ENCODE results near the gene MYH10. TPM values are rescaled to one million over a fixed set of nuclear protein-coding genes. Genes with fewer than 3 reads are reported as not detected.

Gene MYH10
- total RNA-seq, 1 experiment from 2014 or later: 251 TPM

- Histone ChIP-seq H4K20me1 (ENCODE audit: control insufficient read depth, insufficient read depth, insufficient read length) (no peaks in the 10 kb centered on the region), H3K79me1 (ENCODE audit: insufficient read depth, low read depth, low read length, poor library complexity, severe bottlenecking) (no peaks in the 10 kb centered on the region), H4K5ac (ENCODE audit: insufficient read length, low read depth, low read length) (no peak overlapping the region), H3K56ac (ENCODE audit: insufficient read length, low read depth, low read length) (no peak overlapping the region), H3K27ac (ENCODE audit: insufficient read length, low read depth, low read length) (no peak overlapping the region), H2BK120ac (ENCODE audit: low read depth, low read length, poor library complexity, severe bottlenecking) (no peak overlapping the region), H3K23ac (ENCODE audit: insufficient read length, low read depth, low read length) (no peak overlapping the region), H3K4ac (ENCODE audit: low read depth, low read length) (no peak overlapping the region), H3K23me2 (ENCODE audit: insufficient read length, low read depth, low read length, poor library complexity, severe bottlenecking) (no peaks in the 10 kb centered on the region), H4K91ac (ENCODE audit: insufficient read length, low read depth, low read length) (no peak overlapping the region), H3K18ac (ENCODE audit: insufficient read length, low read depth, low read length) (no peak overlapping the region), H3K9me3 (ENCODE audit: control insufficient read depth, low read depth, low read length) (no peaks in the 10 kb centered on the region), H3K9ac (ENCODE audit: extremely low read depth, insufficient read length, low read length) (no peak overlapping the region), H3K27me3 (ENCODE audit: insufficient read depth, low read length) (no peaks in the 10 kb centered on the region), H3K4me1 (ENCODE audit: insufficient read depth, low read length) (no peaks in the 10 kb centered on the region), H2BK12ac (ENCODE audit: insufficient read length, low read depth, low read length) (no peak overlapping the region), H2BK15ac (ENCODE audit: low read depth, low read length) (no peak overlapping the region), H3K4me2 (ENCODE audit: insufficient read depth, insufficient read length, low read length) (no peak overlapping the region), H3K79me2 (ENCODE audit: insufficient read depth, low read length) (0 out of 2 replicates have a peak, but pooled peaks cover 1% of the 10 kb centered on the region), H2AFZ (ENCODE audit: low read length) (no peak overlapping the region), H3T11ph (ENCODE audit: low read length) (no peak overlapping the region), H2BK20ac (ENCODE audit: low read depth, low read length, poor library complexity, severe bottlenecking) (no peak overlapping the region), H4K8ac (replicated peaks; ENCODE audit: insufficient read length, low read depth, low read length) (no peak overlapping the region), H2BK5ac (ENCODE audit: insufficient read length, low read length) (no peak overlapping the region), H2AK5ac (ENCODE audit: insufficient read length, low read length) (no peak overlapping the region), H3K14ac (ENCODE audit: insufficient read depth, low read length) (no peak overlapping the region)
- no CpG with 5 or more reads among the region's 7 CpGs for WGBS (ENCODE audit: extremely low coverage, insufficient read length, low lambda C conversion rate)
- H3K36me3 Mint-ChIP-seq (ENCODE audit: insufficient read depth in 1 of 3, low read depth in 3 of 3): peaks cover 23 to 72% (median 61%) of the 10 kb centered on the region in 3 experiments
- H3K9me3 Mint-ChIP-seq: no peaks in the 10 kb centered on the region
- no peak overlapping the region for H3K4me3 Mint-ChIP-seq
- no peak for TF ChIP-seq CTCF (conservative IDR thresholded peaks at IDR 0.05)
- H3K27me3 Mint-ChIP-seq (ENCODE audit: low read depth): no peaks in the 10 kb centered on the region
- no peak for DNase-seq
- 0 out of 7 replicates have a peak overlapping the region, but pooled peaks of 1 of the 3 experiments have one; percentile 76 for H3K27ac Mint-ChIP-seq
- H3K4me1 Mint-ChIP-seq: no peaks in the 10 kb centered on the region
These were observed 66.4 kb downstream of the MYH10 start for GRCh38 chr17:8563981-8564602.
